ENCODE data around the gene ATP6V0C. TPM values are rescaled to one million over a fixed set of nuclear protein-coding genes. Genes with fewer than 3 reads are reported as not detected.

ATP6V0C gene
- total and polyA plus RNA-seq, 2 of the 8 experiments (the other 6 are each of a cell fraction or from before 2014, with no cell fraction given), result 125 to 176 TPM

DNA sequence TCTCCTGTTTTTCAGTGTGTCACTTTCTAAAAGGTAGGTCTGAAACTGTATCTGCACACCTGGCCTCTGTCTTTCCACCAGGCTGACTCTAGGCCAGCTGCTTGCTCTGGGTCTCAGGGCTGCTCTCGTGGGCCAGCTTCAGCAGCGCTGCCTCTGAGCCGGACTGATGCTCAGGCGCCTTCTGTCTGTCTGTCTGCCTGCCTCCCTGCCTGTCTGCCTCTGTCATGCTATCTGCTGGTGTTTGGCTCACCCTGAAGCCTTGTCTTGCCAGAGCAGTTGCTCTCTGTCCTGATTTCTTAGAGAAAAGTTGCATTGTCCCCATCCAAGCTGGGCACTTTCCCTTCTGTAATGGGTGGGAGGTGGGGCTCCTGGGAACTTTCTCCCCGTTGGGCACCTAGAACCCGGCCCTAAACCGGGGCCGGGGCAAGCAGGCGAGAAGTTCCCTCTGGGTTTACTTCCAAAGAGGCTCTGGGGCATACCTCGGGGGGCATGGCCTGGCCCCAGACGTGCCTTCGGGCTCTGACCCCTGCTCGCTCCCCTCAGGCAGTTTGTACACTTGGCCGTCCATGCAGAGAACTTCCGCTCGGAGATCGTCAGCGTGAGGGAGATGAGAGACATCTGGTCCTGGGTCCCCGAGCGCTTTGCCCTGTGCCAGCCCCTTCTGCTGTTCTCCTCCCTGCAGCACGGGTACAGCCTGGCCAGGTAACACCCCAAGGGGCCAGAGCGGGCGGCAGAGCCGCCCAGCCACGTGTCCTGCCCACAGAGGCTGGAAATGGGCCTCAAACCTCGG is 15.9 kb upstream of the ATP6V0C start (continued):
- no peak for TF ChIP-seq KDM5A (IDR thresholded peaks at IDR 0.05; ENCODE audit: low read length)
- no peak for TF ChIP-seq SIN3A (conservative IDR thresholded peaks at IDR 0.05 in 1 of 2, IDR thresholded peaks at IDR 0.05 in 1 of 2; ENCODE audit: low read depth in 1 of 2, low read length in 2 of 2)
- no peak for TF ChIP-seq SRF (IDR thresholded peaks at IDR 0.05; ENCODE audit: low read depth, low read length)
- no peak for TF ChIP-seq CHD1 (IDR thresholded peaks at IDR 0.05; ENCODE audit: low read depth, low read length)

Measured in H1 (cell line).